Ramos (cell line): ENCODE data around the gene ZGLP1.

Experiments used
- in situ Hi-C: fragments of 300-500 bp; cut with MboI; formaldehyde crosslinking; loops from one replicate; pipeline ENCODE4 v1.14.3; 2022; ENCODE audit warnings: low sequenced_read_pairs; ENCODE audit not compliant: unreplicated experiment

The ZGLP1 gene

DNA sequence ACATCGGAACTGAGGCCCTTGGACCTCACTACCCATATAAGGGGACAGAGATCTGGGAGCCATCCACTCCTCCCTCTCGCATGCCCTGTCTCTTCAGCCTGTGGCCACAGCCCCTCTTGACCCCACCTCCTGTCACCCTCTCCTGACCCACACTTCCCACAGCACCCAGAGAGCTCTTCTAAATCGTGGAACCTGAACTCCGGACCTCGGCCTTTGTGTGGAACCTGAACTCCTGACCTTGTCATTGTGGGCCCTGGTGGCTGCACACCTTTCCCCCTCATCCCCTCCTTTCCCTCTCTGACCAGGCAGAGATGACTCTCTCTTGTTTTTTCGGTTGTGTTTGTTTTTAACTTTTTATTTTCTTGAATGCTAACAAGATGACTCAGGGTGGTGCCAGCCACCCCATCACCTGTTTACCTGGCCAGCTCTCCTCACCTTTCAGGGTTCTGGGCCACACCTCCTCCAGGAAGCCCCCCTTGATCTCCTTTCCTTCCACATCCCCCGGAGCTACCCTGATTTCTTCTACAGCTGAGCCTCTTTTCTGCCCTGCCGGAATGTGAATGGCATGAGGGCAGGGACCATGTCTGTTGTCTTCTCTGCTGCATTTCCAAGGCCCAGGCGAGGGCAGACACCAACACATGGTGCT lies 52.5 kb downstream of the ZGLP1 start:
- in situ Hi-C loops, result no loop called here

DNA sequence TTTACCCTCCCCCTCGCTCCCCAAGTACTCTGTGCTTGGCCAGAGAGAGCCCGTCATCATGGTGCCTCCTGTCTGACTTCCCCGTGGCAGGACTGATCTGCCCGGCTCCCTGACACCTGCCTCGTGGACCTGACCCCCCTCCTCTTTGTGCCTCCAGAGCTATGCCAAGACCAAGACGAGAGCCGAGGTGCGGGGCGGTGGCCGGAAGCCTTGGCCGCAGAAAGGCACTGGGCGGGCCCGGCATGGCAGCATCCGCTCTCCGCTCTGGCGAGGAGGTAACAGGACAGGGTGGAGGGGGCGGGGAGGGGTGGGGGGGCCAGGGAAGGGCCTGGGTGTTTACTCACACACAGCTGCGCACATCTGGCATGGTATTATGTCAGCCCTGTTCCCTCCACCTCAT lies 53.1 kb downstream of the ZGLP1 start:
- in situ Hi-C loops, result no loop called here

DNA sequence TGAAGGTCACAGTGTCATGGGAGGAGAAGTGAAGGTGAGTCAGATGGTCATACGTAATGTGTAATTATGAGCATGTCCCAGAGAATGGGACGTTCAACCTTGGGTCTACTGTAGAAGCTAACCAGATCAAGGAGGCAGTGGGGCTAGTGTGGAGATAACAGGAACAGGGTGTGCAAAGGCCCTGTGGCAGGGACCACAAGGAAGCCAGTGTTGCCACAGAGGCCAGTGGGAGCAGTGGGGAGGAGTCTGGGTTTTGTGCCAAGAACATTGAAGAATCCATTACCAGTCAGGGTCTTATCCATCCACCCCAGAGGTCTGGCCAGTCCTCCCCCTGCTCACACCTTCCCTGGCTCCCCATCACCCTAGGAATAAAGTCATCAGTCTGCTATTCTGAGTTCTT lies 54.3 kb downstream of the ZGLP1 start:
- in situ Hi-C loops, result no loop called here
